ENCODE results near the gene ZDHHC16.

Gene ZDHHC16

GRCh38 chr10:97435211-97435610 is 10.8 kb upstream of the ZDHHC16 start:
- H3K4me3 ChIP-seq (ENCODE audit: low read depth, low read length): no peak overlapping the region

GRCh38 chr10:97442277-97442676 is 3.7 kb upstream of the ZDHHC16 start:
- TF ChIP-seq CTCF (IDR thresholded peaks at IDR 0.05; ENCODE audit: insufficient read depth, low read depth, low read length, missing control alignments): no peak
- no peak overlapping the region for H3K4me3 ChIP-seq (ENCODE audit: low read depth, low read length)
- no peak for DNase-seq (ENCODE audit: low read depth)

More at GRCh38 chr10:97435211-97435610, 10.8 kb upstream of the ZDHHC16 start:
- DNase-seq (ENCODE audit: low read depth): no peak
- TF ChIP-seq CTCF (IDR thresholded peaks at IDR 0.05; ENCODE audit: insufficient read depth, low read depth, low read length, missing control alignments): no peak

GRCh38 chr10:97444212-97444611 is 1.8 kb upstream of the ZDHHC16 start:
- DNase-seq (ENCODE audit: low read depth): no peak
- H3K4me3 ChIP-seq (ENCODE audit: low read depth, low read length): no peak overlapping the region
- no peak for TF ChIP-seq CTCF (IDR thresholded peaks at IDR 0.05; ENCODE audit: insufficient read depth, low read depth, low read length, missing control alignments)

GRCh38 chr10:97445357-97445721 is 636 bp upstream of the ZDHHC16 start:
- no peak for TF ChIP-seq CTCF (IDR thresholded peaks at IDR 0.05; ENCODE audit: insufficient read depth, low read depth, low read length, missing control alignments)
- peak overlapping the region; percentile 75 for H3K4me3 ChIP-seq (ENCODE audit: low read depth, low read length)
- DNase-seq (ENCODE audit: low read depth): no peak

- DNase-seq (ENCODE audit: low read depth): no peak
- no peak overlapping the region for H3K4me3 ChIP-seq (ENCODE audit: low read depth, low read length)
- no peak for TF ChIP-seq CTCF (IDR thresholded peaks at IDR 0.05; ENCODE audit: insufficient read depth, low read depth, low read length, missing control alignments)
These were observed 4.9 kb downstream of the ZDHHC16 start for GRCh38 chr10:97450828-97451227.

- H3K4me3 ChIP-seq (ENCODE audit: low read depth, low read length): no peak overlapping the region
- TF ChIP-seq CTCF (IDR thresholded peaks at IDR 0.05; ENCODE audit: insufficient read depth, low read depth, low read length, missing control alignments): no peak
- no peak for DNase-seq (ENCODE audit: low read depth)
These were observed 5.6 kb downstream of the ZDHHC16 start for GRCh38 chr10:97451605-97452004.

GRCh38 chr10:97452352-97452751 is 6.4 kb downstream of the ZDHHC16 start:
- no peak overlapping the region for H3K4me3 ChIP-seq (ENCODE audit: low read depth, low read length)
- no peak for DNase-seq (ENCODE audit: low read depth)
- no peak for TF ChIP-seq CTCF (IDR thresholded peaks at IDR 0.05; ENCODE audit: insufficient read depth, low read depth, low read length, missing control alignments)
